H1 (cell line): ENCODE data around the gene AMZ1.
"Not testable (repeated sequence)": the region's sequence is repeated elsewhere in the genome, so short reads cannot be mapped to it uniquely, and the experiment has no call there.

Experiments
- BACH1 ChIP-seq: IDR thresholded peaks from 2 replicates; pipeline ENCODE4 v1.6.1; 2012; ENCODE audit warnings: low read length, improper control_type of control experiment
- CBX5 ChIP-seq: fragments of 300-800, 300-1000 bp; sonication (generic); IDR thresholded peaks from 2 replicates; pipeline ENCODE4 v1.7.1; 2016; ENCODE audit warnings: antibody characterized with exemption, low read length, low read depth
- CBX8 ChIP-seq: fragments of 300-800, 300-1000 bp; sonication (generic); IDR thresholded peaks from 2 replicates; pipeline ENCODE4 v1.7.1; 2016; ENCODE audit warnings: low read depth, low read length, borderline replicate concordance
- CHD2 ChIP-seq: IDR thresholded peaks from 2 replicates; pipeline ENCODE4 v1.6.1; 2012; ENCODE audit warnings: low read length, improper control_type of control experiment
- CTCF ChIP-seq, 3 experiments: IDR thresholded peaks; 1 replicate in 2 of 3; 2 replicates in 1 of 3; pipeline versions ENCODE4 v1.5.1 to v1.6.1; 2011; ENCODE audit warnings: low read length in 3 of 3, mild to moderate bottlenecking in 3 of 3, inconsistent platforms in 2 of 3, low read depth in 1 of 3, moderate library complexity in 1 of 3; ENCODE audit not compliant: insufficient read depth in 1 of 3; ENCODE audit errors: control extremely low read depth in 1 of 3
- EP300 ChIP-seq, 2 experiments: IDR thresholded peaks; 1 replicate in 1 of 2; 2 replicates in 1 of 2; pipeline ENCODE4 v1.6.1; 2011 to 2012; ENCODE audit warnings: low read depth in 2 of 2, low read length in 2 of 2, mild to moderate bottlenecking in 2 of 2, borderline replicate concordance in 1 of 2, inconsistent platforms in 1 of 2, moderate library complexity in 1 of 2
- GABPA ChIP-seq: IDR thresholded peaks from 2 replicates; pipeline ENCODE4 v1.6.1; 2011; ENCODE audit warnings: mild to moderate bottlenecking, low read length, moderate library complexity, borderline replicate concordance; ENCODE audit not compliant: insufficient read depth
- HDAC2 ChIP-seq, 2 experiments: fragments of 300-600 bp in 1 of 2; sonication (generic) in 1 of 2; IDR thresholded peaks; 2 replicates each; pipeline ENCODE4 v1.6.1; 2011 to 2012; ENCODE audit warnings: low read depth in 2 of 2, low read length in 2 of 2, mild to moderate bottlenecking in 2 of 2, moderate library complexity in 2 of 2, borderline replicate concordance in 1 of 2, inconsistent platforms in 1 of 2
- KDM1A ChIP-seq: fragments of 200-600, 300-600 bp; sonication (generic); IDR thresholded peaks from 2 replicates; pipeline ENCODE4 v1.7.1; 2016; ENCODE audit warnings: mild to moderate bottlenecking, low read length, borderline replicate concordance
- PHF8 ChIP-seq: fragments of 200-600 bp; sonication (generic); conservative IDR thresholded peaks from 2 replicates; pipeline ENCODE4 v1.7.1; 2012; ENCODE audit warnings: low read depth, mild to moderate bottlenecking, inconsistent platforms, low read length, moderate library complexity
- POLR2A ChIP-seq, 2 experiments: IDR thresholded peaks; 1 replicate in 1 of 2; 2 replicates in 1 of 2; pipeline ENCODE4 v1.6.1; 2011; ENCODE audit warnings: low read depth in 2 of 2, low read length in 2 of 2, mild to moderate bottlenecking in 2 of 2; ENCODE audit errors: control extremely low read depth in 1 of 2
- POLR2AphosphoS5 ChIP-seq: IDR thresholded peaks from 2 replicates; pipeline ENCODE4 v1.6.1; 2011; ENCODE audit warnings: low read depth, low read length
- RAD21 ChIP-seq, 2 experiments: IDR thresholded peaks in 1 of 2; conservative IDR thresholded peaks in 1 of 2; 2 replicates each; pipeline ENCODE4 v1.6.1; 2011; ENCODE audit warnings: low read depth in 2 of 2, low read length in 2 of 2, improper control_type of control experiment in 1 of 2, inconsistent platforms in 1 of 2, mild to moderate bottlenecking in 1 of 2, moderate library complexity in 1 of 2
- TAF1 ChIP-seq: IDR thresholded peaks from 2 replicates; pipeline ENCODE4 v1.6.1; 2011; ENCODE audit warnings: mild to moderate bottlenecking, low read depth, low read length

DNA sequence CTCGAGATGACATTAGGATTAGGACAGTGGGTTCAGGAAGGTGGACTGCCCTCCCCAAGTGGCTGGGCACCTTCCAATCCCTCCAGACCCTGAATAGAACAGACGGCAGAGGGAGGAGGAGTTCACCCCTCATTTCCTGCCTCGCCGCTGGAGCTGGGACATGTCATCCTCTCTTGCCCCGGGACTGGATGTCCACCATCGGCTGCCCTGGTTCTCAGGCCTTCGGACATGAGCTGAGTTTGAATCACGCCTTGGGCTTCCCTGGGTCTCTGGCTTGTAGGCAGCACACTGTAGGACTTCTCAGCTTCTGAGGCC is 6.1 kb downstream of the AMZ1 start:
- TF ChIP-seq CBX8; RAD21 (IDR thresholded peaks at IDR 0.05 in 1 of 2, conservative IDR thresholded peaks at IDR 0.05 in 1 of 2; ENCODE audit: low read depth in 2 of 2, low read length in 2 of 2); POLR2A (IDR thresholded peaks at IDR 0.05; ENCODE audit: control extremely low read depth in 1 of 2, low read depth in 2 of 2, low read length in 2 of 2); GABPA; PHF8; CTCF (IDR thresholded peaks at IDR 0.05; ENCODE audit: control extremely low read depth in 1 of 3, insufficient read depth in 1 of 3, low read depth in 1 of 3, low read length in 3 of 3); KDM1A; EP300 (IDR thresholded peaks at IDR 0.05; ENCODE audit: borderline replicate concordance in 1 of 2, low read depth in 2 of 2, low read length in 2 of 2); CHD2; TAF1; HDAC2 (IDR thresholded peaks at IDR 0.05; ENCODE audit: borderline replicate concordance in 1 of 2, low read depth in 2 of 2, low read length in 2 of 2); CBX5; POLR2AphosphoS5; BACH1: not testable (repeated sequence)
